Mucosa of rectum (tissue), 2 donors: ENCODE measurements around the gene USP37.

Experiments used
- H3K27ac ChIP-seq, 2 donors: one replicate each; pipeline ENCODE4 v1.7.0; 2013; ENCODE audit warnings: inconsistent platforms in 2 of 2, low read depth in 2 of 2, low read length in 2 of 2
- H3K27me3 ChIP-seq, 2 donors: one replicate each; pipeline ENCODE4 v1.7.0; 2013; ENCODE audit warnings: low read length in 2 of 2; ENCODE audit not compliant: control insufficient read depth in 2 of 2, insufficient read depth in 2 of 2
- H3K36me3 ChIP-seq, 2 donors: one replicate each; pipeline ENCODE4 v1.7.0; 2013; ENCODE audit warnings: low read length in 2 of 2; ENCODE audit not compliant: control insufficient read depth in 2 of 2, insufficient read depth in 2 of 2
- H3K4me1 ChIP-seq, 2 donors: one replicate each; pipeline ENCODE4 v1.7.0; 2013; ENCODE audit warnings: low read length in 2 of 2, mild to moderate bottlenecking in 1 of 2; ENCODE audit not compliant: control insufficient read depth in 2 of 2, insufficient read depth in 2 of 2
- H3K4me3 ChIP-seq, 2 donors: one replicate each; pipeline ENCODE4 v1.7.0; 2013; ENCODE audit warnings: low read length in 2 of 2
- H3K9ac ChIP-seq, 2 donors: one replicate each; pipeline ENCODE4 v1.7.0; 2013; ENCODE audit warnings: low read length in 2 of 2, low read depth in 1 of 2, mild to moderate bottlenecking in 1 of 2
- H3K9me3 ChIP-seq, 2 donors: one replicate each; pipeline ENCODE4 v1.7.0; 2013; ENCODE audit warnings: low read length in 2 of 2; ENCODE audit not compliant: control insufficient read depth in 2 of 2
- donor health status: healthy.
- donor health status: Normal muscosa, but diverticular disease.

The USP37 gene

DNA sequence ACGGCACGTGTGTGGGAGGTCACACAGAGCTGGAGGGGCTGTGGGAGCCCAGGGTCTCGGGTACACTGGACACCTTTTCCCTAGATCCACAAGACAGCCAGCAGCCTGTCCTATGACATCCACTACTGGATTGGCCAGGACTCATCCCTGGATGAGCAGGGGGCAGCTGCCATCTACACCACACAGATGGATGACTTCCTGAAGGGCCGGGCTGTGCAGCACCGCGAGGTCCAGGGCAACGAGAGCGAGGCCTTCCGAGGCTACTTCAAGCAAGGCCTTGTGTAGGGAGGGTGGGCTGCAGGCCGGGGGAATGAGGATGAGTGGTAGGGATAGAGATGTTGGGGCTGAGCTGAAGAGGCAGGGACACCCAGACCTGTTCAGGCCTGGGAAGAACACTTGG is 142.6 kb downstream of the USP37 start:
- H3K36me3 ChIP-seq: peaks cover 33 to 41% of the 10 kb centered on the region in 2 donors
- peaks cover 7 to 11% of the 10 kb centered on the region in 2 donors for H3K4me1 ChIP-seq
- no peaks in the 10 kb centered on the region for H3K27me3 ChIP-seq
- no peak overlapping the region for H3K9ac ChIP-seq
- no peak overlapping the region for H3K4me3 ChIP-seq
- no peaks in the 10 kb centered on the region for H3K9me3 ChIP-seq
- H3K27ac ChIP-seq: no peak overlapping the region

DNA sequence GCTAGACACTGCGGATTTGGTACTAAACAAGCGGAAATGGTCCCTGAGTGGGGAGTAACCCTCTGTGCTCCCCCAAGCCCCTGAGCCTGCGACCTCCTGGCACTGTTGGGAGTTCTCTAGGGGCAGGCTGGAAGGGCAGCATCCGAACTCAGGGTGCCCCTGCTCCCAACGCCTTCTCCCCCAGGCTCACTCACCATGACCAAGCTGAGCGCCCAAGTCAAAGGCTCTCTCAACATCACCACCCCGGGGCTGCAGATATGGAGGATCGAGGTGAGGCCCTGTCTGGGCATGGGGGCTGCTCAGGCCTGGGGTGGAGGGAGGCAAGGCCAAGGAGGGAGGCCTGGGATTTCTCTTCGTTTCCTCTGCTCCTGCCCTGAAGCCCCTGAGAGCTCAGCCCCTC is 144.6 kb downstream of the USP37 start:
- Histone ChIP-seq H3K27me3 (no peaks in the 10 kb centered on the region), H3K27ac (no peak overlapping the region), H3K36me3 (peaks cover 16 to 25% of the 10 kb centered on the region in 2 donors), H3K9me3 (no peaks in the 10 kb centered on the region), H3K4me1 (peaks cover 7 to 11% of the 10 kb centered on the region in 2 donors), H3K9ac (no peak overlapping the region), H3K4me3 (no peak overlapping the region)

DNA sequence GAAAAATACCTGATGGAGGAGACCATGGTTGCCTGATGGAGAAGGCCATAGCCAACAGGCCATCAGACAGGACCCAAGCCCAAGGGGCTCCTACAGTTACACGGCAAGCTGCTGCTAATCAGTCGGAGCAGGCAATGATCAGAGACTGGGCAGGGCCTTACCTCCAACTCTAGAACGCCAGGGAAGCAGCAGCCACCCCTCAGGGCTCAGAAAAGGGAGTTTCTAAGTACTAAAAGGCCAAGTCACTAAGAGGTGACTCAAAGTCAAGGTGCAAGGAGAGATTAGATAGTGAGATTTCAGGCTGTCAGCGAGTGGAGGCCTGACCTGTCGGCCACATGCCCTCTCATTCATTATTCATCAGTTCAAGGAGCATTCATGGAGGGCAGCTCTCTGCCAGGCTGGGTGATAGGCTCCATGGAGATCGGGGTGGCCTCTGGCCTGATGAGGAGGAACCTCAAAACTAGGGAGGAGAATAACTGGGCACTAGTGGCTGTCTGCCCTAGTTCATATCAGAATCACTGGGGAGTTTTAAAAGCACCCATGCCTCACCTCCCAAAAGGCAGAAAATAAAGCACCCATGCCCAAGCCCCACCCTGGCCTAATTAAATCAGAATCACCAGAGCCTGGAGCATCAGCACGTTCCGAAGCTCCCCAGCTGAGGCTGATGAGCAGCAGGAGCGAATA is 145.6 kb downstream of the USP37 start:
- Histone ChIP-seq H3K36me3 (peaks cover 7 to 16% of the 10 kb centered on the region in 2 donors), H3K27me3 (no peaks in the 10 kb centered on the region), H3K4me1 (peaks cover 15 to 17% of the 10 kb centered on the region in 2 donors), H3K27ac (no peak overlapping the region), H3K9ac (no peak overlapping the region), H3K9me3 (no peaks in the 10 kb centered on the region), H3K4me3 (no peak overlapping the region)

GRCh38 chr2:218421027-218421426 is 147.1 kb downstream of the USP37 start:
- H3K36me3 ChIP-seq: peaks cover 4 to 11% of the 10 kb centered on the region in 2 donors
- peak overlapping the region; percentile 54 to 65 for H3K4me3 ChIP-seq
- H3K27ac ChIP-seq: no peak overlapping the region
- no peaks in the 10 kb centered on the region for H3K27me3 ChIP-seq
- no peaks in the 10 kb centered on the region for H3K9me3 ChIP-seq
- H3K9ac ChIP-seq: peak overlapping the region in 1 of 2 donors; percentile 91
- H3K4me1 ChIP-seq: peaks cover 16 to 17% of the 10 kb centered on the region in 2 donors

DNA sequence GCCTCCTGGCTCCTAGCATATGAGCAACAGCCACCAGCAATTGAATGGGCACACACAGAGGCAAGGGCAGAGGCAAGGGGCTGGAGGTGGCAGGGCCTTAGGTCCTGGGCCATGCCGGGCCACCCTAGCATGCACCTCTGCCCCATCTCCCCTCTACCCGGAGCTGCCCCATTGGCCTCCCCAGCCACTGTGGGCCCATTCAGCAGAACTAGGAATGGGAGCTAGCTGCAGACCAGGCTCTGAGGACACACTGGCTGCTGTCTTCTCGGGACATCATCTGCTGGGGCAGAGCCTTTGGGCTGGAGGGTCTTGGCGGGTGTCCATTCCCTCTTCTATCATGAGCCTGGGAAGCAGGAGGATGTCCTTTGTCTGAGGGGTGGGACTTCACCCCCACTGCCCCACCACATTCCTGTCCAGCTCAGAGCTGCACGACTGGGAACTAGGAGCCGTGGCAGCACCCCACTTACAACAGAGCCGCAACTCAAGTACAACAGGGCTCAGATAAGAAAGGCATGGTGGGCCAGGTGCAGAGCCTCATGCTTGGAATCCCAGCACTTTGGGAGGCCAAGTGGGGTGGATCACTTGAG is 148.4 kb downstream of the USP37 start:
- peak overlapping the region; percentile 75 to 77 for H3K4me3 ChIP-seq
- H3K9ac ChIP-seq: peak overlapping the region; percentile 77 to 91
- no peaks in the 10 kb centered on the region for H3K9me3 ChIP-seq
- peak overlapping the region; percentile 83 to 88 for H3K27ac ChIP-seq
- H3K36me3 ChIP-seq: peaks cover 0 to 5% of the 10 kb centered on the region in 2 donors
- H3K27me3 ChIP-seq: no peaks in the 10 kb centered on the region
- peaks cover 16 to 17% of the 10 kb centered on the region in 2 donors for H3K4me1 ChIP-seq

DNA sequence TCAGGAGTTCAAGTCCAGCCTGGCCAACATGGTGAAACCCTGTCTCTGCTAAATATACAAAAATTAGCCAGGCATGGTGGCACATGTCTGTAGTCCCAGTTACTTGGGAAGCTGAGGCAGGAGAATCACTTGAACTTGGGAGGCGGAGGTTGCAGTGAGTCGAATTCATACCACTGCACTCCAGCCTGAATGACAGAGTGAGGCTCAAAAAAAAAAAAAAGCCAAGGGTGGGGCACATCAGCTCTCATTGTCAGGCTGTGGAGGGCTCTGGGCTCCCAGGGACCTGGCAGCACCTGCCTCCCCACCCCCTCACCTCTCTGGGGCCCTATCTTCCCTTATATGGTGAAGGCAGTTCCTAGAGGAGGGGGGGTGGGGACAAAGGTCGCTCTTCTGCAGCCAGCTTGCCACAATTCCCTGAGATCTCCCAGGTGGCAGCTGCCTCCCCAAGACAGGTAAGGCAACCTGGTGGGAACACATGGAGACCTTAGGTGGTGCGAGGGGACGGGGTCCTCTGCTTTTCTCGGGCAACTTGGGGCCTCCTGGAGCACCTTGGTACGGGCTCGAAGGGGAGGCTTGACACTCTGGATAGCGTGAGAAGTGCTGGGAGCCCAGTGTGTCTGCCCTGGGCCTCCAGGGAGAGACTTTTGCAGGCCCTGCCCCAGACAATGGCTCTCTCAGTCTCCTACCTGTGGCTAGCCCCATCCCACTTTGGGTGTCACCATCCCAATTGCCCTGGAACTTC is 149.3 kb downstream of the USP37 start, which contains the start of gene VIL1:
VIL1 (plus strand) TSS at position 407 of the 742 bp plus-strand sequence. CDS start 4,656 bp downstream, outside the sequence.
- no peaks in the 10 kb centered on the region for H3K27me3 ChIP-seq
- H3K4me3 ChIP-seq: peak within 1 kb of the TSS; percentile 75 to 77
- H3K36me3 ChIP-seq: no peaks in the 10 kb centered on the region
- peak within 1 kb of the TSS; percentile 83 to 88 for H3K27ac ChIP-seq
- H3K9ac ChIP-seq: peak within 1 kb of the TSS; percentile 77 to 91
- H3K9me3 ChIP-seq: no peaks in the 10 kb centered on the region
- peaks cover 16 to 17% of the 10 kb centered on the region in 2 donors for H3K4me1 ChIP-seq

DNA sequence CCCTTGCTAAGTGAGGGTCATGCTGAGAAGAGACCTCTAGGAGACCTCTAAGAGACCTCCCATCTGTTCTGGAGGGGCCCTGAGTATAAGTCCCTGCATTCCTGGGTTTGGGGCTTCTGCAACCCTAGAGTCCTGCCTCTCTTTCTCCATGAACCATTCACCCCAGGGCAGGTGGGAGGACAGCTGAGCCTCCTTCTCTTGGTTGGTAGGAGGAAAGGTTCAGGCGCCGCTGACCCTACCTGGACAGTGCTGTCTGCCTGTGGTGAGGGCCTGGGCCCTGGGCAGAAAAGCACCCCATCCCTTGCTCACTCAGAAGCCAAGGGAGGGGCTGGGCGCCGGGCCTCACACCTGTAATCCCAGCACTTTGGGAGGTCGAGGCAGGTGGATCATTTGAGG is 149.8 kb downstream of the USP37 start:
- Histone ChIP-seq H3K4me1 (peaks cover 16 to 17% of the 10 kb centered on the region in 2 donors), H3K4me3 (no peak overlapping the region), H3K27me3 (no peaks in the 10 kb centered on the region), H3K9ac (peak overlapping the region in 1 of 2 donors; percentile 47), H3K36me3 (no peaks in the 10 kb centered on the region), H3K9me3 (no peaks in the 10 kb centered on the region), H3K27ac (peak overlapping the region; percentile 83 to 88)

GRCh38 chr2:218407717-218408116 is 160.4 kb downstream of the USP37 start:
- Histone ChIP-seq H3K36me3 (peaks cover 14 to 21% of the 10 kb centered on the region in 2 donors), H3K4me3 (no peak overlapping the region), H3K27me3 (no peaks in the 10 kb centered on the region), H3K9me3 (no peaks in the 10 kb centered on the region), H3K9ac (no peak overlapping the region), H3K27ac (peak overlapping the region in 1 of 2 donors; percentile 88), H3K4me1 (peaks cover 21 to 24% of the 10 kb centered on the region in 2 donors)

DNA sequence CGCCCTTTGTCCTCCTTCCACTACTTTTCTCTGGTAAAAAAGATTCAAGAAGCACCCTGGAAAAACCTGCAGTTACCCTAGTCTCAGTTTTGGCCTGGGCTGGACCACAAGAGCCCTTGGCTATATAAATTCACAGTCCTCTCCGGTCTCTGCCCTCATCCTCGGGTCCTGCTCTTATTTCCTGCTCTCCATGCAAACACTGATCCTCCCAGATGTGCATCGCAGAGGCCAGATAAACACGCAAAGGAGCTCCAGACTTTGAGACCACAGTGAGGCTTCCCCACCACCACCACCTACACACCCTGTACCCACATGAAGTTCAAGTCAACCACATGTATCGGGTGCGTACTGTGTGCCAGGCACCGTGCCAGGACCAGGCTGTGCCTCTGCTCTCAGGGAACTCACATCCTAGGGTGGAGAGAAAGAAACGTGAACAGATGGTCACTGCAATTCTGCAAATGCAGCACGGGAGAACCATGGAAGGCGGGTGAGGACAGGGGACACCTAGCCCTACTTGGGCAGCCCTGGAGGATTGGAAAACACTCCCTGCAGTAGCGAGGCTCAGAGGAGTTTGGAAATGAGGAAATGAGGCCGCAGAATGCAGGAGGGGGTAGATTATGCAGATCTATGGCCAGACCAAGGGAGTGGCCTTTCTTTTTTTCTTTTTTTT is 161.1 kb downstream of the USP37 start:
- H3K27me3 ChIP-seq: no peaks in the 10 kb centered on the region
- H3K9ac ChIP-seq: peak overlapping the region; percentile 66 to 77
- peaks cover 18 to 27% of the 10 kb centered on the region in 2 donors for H3K36me3 ChIP-seq
- H3K4me1 ChIP-seq: peaks cover 24 to 28% of the 10 kb centered on the region in 2 donors
- H3K9me3 ChIP-seq: no peaks in the 10 kb centered on the region
- H3K4me3 ChIP-seq: peak overlapping the region; percentile 64 to 75
- peak overlapping the region; percentile 88 to 91 for H3K27ac ChIP-seq
